ENCODE results near the gene SHKBP1. TPM values are rescaled to one million over a fixed set of nuclear protein-coding genes. Genes with fewer than 3 reads are reported as not detected.
A peak's percentile ranks its signal among the peaks of the same experiment; 100 is the strongest.
"Not testable (repeated sequence)": the region's sequence is repeated elsewhere in the genome, so short reads cannot be mapped to it uniquely, and the experiment has no call there.

SHKBP1 gene
- total RNA-seq, 1 experiment from 2014 or later, result 47.4 TPM

GRCh38 chr19:40612831-40613689 is 36.4 kb downstream of the SHKBP1 start:
- no peak for DNase-seq (ENCODE audit: low read depth)

GRCh38 chr19:40613690-40614621 is 37.3 kb downstream of the SHKBP1 start:
- DNase-seq (ENCODE audit: low read depth), result peak; percentile 79

GRCh38 chr19:40614622-40615411 is 38.1 kb downstream of the SHKBP1 start:
- DNase-seq (ENCODE audit: low read depth), result peak; percentile 95

GRCh38 chr19:40616178-40616577 is 39.5 kb downstream of the SHKBP1 start:
- DNase-seq (ENCODE audit: low read depth), result no peak

GRCh38 chr19:40616941-40617340 is 40.3 kb downstream of the SHKBP1 start:
- DNase-seq (ENCODE audit: low read depth), result no peak

- no peak for DNase-seq (ENCODE audit: low read depth)
Observed at GRCh38 chr19:40617961-40618360, 41.3 kb downstream of the SHKBP1 start.

- no peak for DNase-seq (ENCODE audit: low read depth)
Observed at GRCh38 chr19:40619333-40620160, 42.9 kb downstream of the SHKBP1 start.

- no peak for DNase-seq (ENCODE audit: low read depth)
Observed at GRCh38 chr19:40620161-40620485, 43.5 kb downstream of the SHKBP1 start.

- DNase-seq (ENCODE audit: low read depth), result no peak
Observed at GRCh38 chr19:40621283-40621682, 44.6 kb downstream of the SHKBP1 start.

- DNase-seq (ENCODE audit: low read depth), result no peak
Observed at GRCh38 chr19:40621966-40622772, 45.5 kb downstream of the SHKBP1 start.

- DNase-seq (ENCODE audit: low read depth), result no peak
Observed at GRCh38 chr19:40622773-40623075, 46.1 kb downstream of the SHKBP1 start.

- peak; percentile 63 for DNase-seq (ENCODE audit: low read depth)
Observed at GRCh38 chr19:40623403-40624251, 47.0 kb downstream of the SHKBP1 start.

- not testable (repeated sequence) for DNase-seq (ENCODE audit: low read depth)
Observed at GRCh38 chr19:40624369-40625153, 47.9 kb downstream of the SHKBP1 start.

- no peak for DNase-seq (ENCODE audit: low read depth)
Observed at GRCh38 chr19:40625406-40626120, 48.9 kb downstream of the SHKBP1 start.

- no peak for DNase-seq (ENCODE audit: low read depth)
Observed at GRCh38 chr19:40626918-40627317, 50.2 kb downstream of the SHKBP1 start.

- DNase-seq (ENCODE audit: low read depth), result no peak
Observed at GRCh38 chr19:40627486-40628279, 51.0 kb downstream of the SHKBP1 start.

GRCh38 chr19:40629346-40629745 is 52.7 kb downstream of the SHKBP1 start:
- DNase-seq (ENCODE audit: low read depth), result no peak
